Natural killer cell (primary cell): Measurements from ENCODE around the gene ATP9A. TPM values are rescaled to one million over a fixed set of nuclear protein-coding genes. Genes with fewer than 3 reads are reported as not detected.
"Not testable (repeated sequence)": the region's sequence is repeated elsewhere in the genome, so short reads cannot be mapped to it uniquely, and the experiment has no call there.

Experiments
- ATAC-seq, 3 donors: fragments of 150-1000 bp in 2 of 3; fragments of 200-7000 bp in 1 of 3; cut with Tn5 transposase; 1 replicate in 1 of 3; 2 replicates in 2 of 3; pipeline ENCODE4 v1.10.0; 2021; ENCODE audit warnings: mild to moderate bottlenecking in 2 of 3, moderate library complexity in 2 of 3
- DNase-seq, 2 donors: peaks; one replicate each; pipeline versions ENCODE4 v3.0.0 to v3.0.0-alpha.2; 2013 to 2021; ENCODE audit warnings: mixed read lengths in 1 of 2
- H3K27ac ChIP-seq: one replicate; pipeline ENCODE4 v1.5.1; 2013; ENCODE audit warnings: mild to moderate bottlenecking, low read length
- H3K27me3 ChIP-seq: one replicate; pipeline ENCODE4 v1.6.1; 2013; ENCODE audit warnings: low read length; ENCODE audit not compliant: control insufficient read depth, insufficient read depth
- H3K36me3 ChIP-seq: one replicate; pipeline ENCODE4 v1.6.1; 2013; ENCODE audit warnings: low read length; ENCODE audit not compliant: control insufficient read depth, insufficient read depth
- H3K4me1 ChIP-seq: one replicate; pipeline ENCODE4 v1.6.1; 2013; ENCODE audit warnings: low read length; ENCODE audit not compliant: control insufficient read depth, insufficient read depth
- H3K4me3 ChIP-seq: one replicate; pipeline ENCODE4 v1.5.1; 2013; ENCODE audit warnings: low read length
- H3K9me3 ChIP-seq: one replicate; pipeline ENCODE4 v1.6.1; 2013; ENCODE audit warnings: low read length; ENCODE audit not compliant: control insufficient read depth, insufficient read depth
- H3K27ac Mint-ChIP-seq, 2 donors: one replicate each; pipeline ENCODE4 v1.8.0; 2022; ENCODE audit warnings: mild to moderate bottlenecking in 2 of 2, mixed read lengths in 2 of 2, moderate library complexity in 1 of 2
- H3K27me3 Mint-ChIP-seq, 2 donors: one replicate each; pipeline ENCODE4 v1.8.0; 2022; ENCODE audit warnings: low read depth in 2 of 2, mixed read lengths in 2 of 2
- H3K36me3 Mint-ChIP-seq: one replicate; pipeline ENCODE4 v1.8.0; 2022; ENCODE audit warnings: mixed read lengths
- H3K4me1 Mint-ChIP-seq, 2 donors: one replicate each; pipeline ENCODE4 v1.8.0; 2022; ENCODE audit warnings: mixed read lengths in 2 of 2
- H3K4me3 Mint-ChIP-seq: one replicate; pipeline ENCODE4 v1.8.0; 2022; ENCODE audit warnings: mild to moderate bottlenecking, moderate library complexity, mixed read lengths
- H3K9me3 Mint-ChIP-seq, 2 donors: one replicate each; pipeline ENCODE4 v1.8.0; 2022; ENCODE audit warnings: mixed read lengths in 2 of 2
- WGBS: methylation state at CpG from one replicate; pipeline ENCODE4 v1.1.7; 2013; ENCODE audit warnings: missing lambda C conversion rate; ENCODE audit not compliant: insufficient coverage; 5-methylcytosine and 5-hydroxymethylcytosine counted together
- intact Hi-C: fragments of 100-400 bp; cut with micrococcal nuclease; formaldehyde crosslinking; loops from one replicate; pipeline ENCODE4 v1.14.2; 2022
- total RNA-seq, 4 donors: library from RNA; stranded (reverse); fragments of 120-200 nt in 1 of 4; gene quantifications; one replicate each; pipeline versions ENCODE4 v1.2.3 to v1.2.4, GENCODE V29; 2013 to 2022
- TF ChIP-seq, protein P1 (sequence below): fragments of 200-600 bp; IDR thresholded peaks from one replicate; pipeline ENCODE4 v1.8.0; 2022; ENCODE audit warnings: antibody characterized with exemption

The ATP9A gene
- total RNA-seq, 3 donors from 2014 or later (not counting 1 experiment from before 2014, with no cell fraction given), result 1.4 to 46.8 (median 1.9) TPM

- no peak overlapping the region for H3K4me3 Mint-ChIP-seq
- no peaks in the 10 kb centered on the region for H3K4me1 Mint-ChIP-seq
Observed at GRCh38 chr20:51648571-51648947, 119.6 kb downstream of the ATP9A start.

DNA sequence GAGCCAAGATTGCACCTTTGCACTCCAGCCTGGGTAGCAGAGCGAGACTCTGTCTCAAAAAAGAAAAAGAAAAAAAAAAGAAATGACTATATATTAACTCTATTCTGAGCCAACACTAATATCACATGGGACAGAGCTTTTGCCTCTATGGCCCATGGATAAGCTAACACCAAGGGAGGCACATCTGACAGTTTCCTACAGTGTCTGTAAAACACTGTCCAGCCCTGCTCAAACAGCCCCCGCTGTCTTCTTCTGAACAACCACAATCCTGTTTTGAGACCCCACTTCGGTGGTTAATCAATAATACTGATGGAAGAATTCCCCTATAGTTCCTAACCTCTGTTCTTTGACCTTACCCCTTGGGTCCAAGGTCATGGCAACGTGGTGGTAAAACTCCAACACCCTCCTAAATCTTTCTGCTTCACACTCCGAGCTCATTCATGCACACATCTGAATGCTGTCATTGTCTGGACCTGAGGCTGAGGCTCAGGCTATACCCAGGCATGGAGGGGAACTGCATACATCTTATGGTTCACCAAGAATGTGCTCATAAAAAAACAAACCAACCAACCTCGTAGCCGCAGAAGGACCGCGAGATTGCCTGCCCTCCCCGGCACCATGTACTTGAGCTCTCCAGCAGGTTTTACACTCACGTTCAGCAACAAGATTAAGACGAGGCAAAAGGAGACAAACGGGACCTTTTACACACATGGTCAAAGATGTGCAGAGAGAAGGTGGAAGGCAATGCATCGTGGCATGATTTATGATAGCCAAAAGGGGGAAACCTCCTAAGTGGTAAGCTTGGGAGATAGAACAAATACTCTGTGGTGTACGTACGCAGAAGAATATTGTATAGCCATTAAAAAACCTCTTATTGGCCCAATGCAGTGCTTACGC, 120.3 kb downstream of the ATP9A start:
- Histone ChIP-seq H3K4me1 (peaks cover 5% of the 10 kb centered on the region), H3K27ac (no peak overlapping the region), H3K27me3 (no peaks in the 10 kb centered on the region), H3K36me3 (no peaks in the 10 kb centered on the region), H3K9me3 (no peaks in the 10 kb centered on the region), H3K4me3 (no peak overlapping the region)
- 92% methylated on average over 16 of the region's 17 CpGs for WGBS
- DNase-seq (no peak), ATAC-seq (no peak)
- H3K9me3 Mint-ChIP-seq, result no peaks in the 10 kb centered on the region
- H3K27ac Mint-ChIP-seq, result no peak overlapping the region
- H3K27me3 Mint-ChIP-seq, result no peaks in the 10 kb centered on the region
- no peaks in the 10 kb centered on the region for H3K36me3 Mint-ChIP-seq
- intact Hi-C loops, result no loop called here
- no peaks in the 10 kb centered on the region for H3K4me1 Mint-ChIP-seq
- TF ChIP-seq, protein P1, sequence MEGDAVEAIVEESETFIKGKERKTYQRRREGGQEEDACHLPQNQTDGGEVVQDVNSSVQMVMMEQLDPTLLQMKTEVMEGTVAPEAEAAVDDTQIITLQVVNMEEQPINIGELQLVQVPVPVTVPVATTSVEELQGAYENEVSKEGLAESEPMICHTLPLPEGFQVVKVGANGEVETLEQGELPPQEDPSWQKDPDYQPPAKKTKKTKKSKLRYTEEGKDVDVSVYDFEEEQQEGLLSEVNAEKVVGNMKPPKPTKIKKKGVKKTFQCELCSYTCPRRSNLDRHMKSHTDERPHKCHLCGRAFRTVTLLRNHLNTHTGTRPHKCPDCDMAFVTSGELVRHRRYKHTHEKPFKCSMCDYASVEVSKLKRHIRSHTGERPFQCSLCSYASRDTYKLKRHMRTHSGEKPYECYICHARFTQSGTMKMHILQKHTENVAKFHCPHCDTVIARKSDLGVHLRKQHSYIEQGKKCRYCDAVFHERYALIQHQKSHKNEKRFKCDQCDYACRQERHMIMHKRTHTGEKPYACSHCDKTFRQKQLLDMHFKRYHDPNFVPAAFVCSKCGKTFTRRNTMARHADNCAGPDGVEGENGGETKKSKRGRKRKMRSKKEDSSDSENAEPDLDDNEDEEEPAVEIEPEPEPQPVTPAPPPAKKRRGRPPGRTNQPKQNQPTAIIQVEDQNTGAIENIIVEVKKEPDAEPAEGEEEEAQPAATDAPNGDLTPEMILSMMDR, result no peak
- H3K4me3 Mint-ChIP-seq, result no peak overlapping the region

More at GRCh38 chr20:51648571-51648947, 119.6 kb downstream of the ATP9A start:
- H3K9me3 Mint-ChIP-seq, result no peaks in the 10 kb centered on the region
- Histone ChIP-seq H3K27ac (no peak overlapping the region), H3K36me3 (no peaks in the 10 kb centered on the region), H3K27me3 (no peaks in the 10 kb centered on the region), H3K9me3 (no peaks in the 10 kb centered on the region), H3K4me1 (peaks cover 5% of the 10 kb centered on the region), H3K4me3 (no peak overlapping the region)
- TF ChIP-seq, protein P1, result no peak
- H3K27ac Mint-ChIP-seq, result no peak overlapping the region
- 100% methylated on average over 2 of the region's 2 CpGs for WGBS
- H3K36me3 Mint-ChIP-seq, result no peaks in the 10 kb centered on the region
- ATAC-seq, result no peak
- H3K27me3 Mint-ChIP-seq, result no peaks in the 10 kb centered on the region
- intact Hi-C loops, result no loop called here
- no peak for DNase-seq

GRCh38 chr20:51643810-51644209, 124.4 kb downstream of the ATP9A start:
- ATAC-seq, H3K36me3 Mint-ChIP-seq, H3K9me3 ChIP-seq, H3K27me3 Mint-ChIP-seq, H3K27me3 ChIP-seq, H3K4me1 Mint-ChIP-seq, H3K4me1 ChIP-seq, H3K27ac ChIP-seq, H3K4me3 ChIP-seq, intact Hi-C loops, H3K4me3 Mint-ChIP-seq, DNase-seq, H3K36me3 ChIP-seq, H3K9me3 Mint-ChIP-seq, H3K27ac Mint-ChIP-seq: not testable (repeated sequence)
- whole genome bisulfite sequencing, result 96% methylated on average over 7 of the region's 8 CpGs

DNA sequence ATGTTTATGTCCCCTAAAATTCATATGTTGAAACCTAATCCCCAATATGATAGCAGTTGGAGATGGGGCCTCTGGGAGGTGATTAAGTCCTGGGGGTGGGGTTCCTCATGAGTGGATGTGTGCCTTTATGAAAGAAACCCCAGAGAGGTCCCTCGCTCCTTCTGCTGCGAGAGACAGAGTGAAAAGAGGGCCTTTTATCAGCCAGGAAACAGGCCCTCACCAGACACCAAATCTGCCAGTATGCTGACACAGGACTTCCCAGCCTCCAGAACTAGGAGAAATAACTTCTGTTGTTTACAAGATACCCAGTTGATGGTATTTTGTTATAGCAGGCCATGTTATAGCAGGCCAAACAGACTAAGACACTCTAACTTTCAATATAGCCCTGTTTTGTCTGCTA, 124.8 kb downstream of the ATP9A start:
- Mint-ChIP-seq H3K27ac (no peak overlapping the region), H3K27me3 (no peaks in the 10 kb centered on the region), H3K9me3 (no peaks in the 10 kb centered on the region), H3K4me3 (no peak overlapping the region), H3K36me3 (no peaks in the 10 kb centered on the region), H3K4me1 (peaks cover 6 to 8% of the 10 kb centered on the region in 2 donors)
- H3K4me3 ChIP-seq, result no peak overlapping the region
- WGBS, result 60% methylated on average over 2 of the region's 2 CpGs
- H3K36me3 ChIP-seq, result no peaks in the 10 kb centered on the region
- no peak overlapping the region for H3K27ac ChIP-seq
- no peak for DNase-seq
- no peaks in the 10 kb centered on the region for H3K9me3 ChIP-seq
- intact Hi-C loops, result no loop called here
- no peak for ATAC-seq
- no peaks in the 10 kb centered on the region for H3K27me3 ChIP-seq
- TF ChIP-seq, protein P1, result no peak
- peaks cover 6% of the 10 kb centered on the region for H3K4me1 ChIP-seq
